GM12865 (cell line): ENCODE data around the gene DNAH5.
"Not testable (repeated sequence)": the region's sequence is repeated elsewhere in the genome, so short reads cannot be mapped to it uniquely, and the experiment has no call there.

Experiments
- DNase-seq: peaks from one replicate; pipeline ENCODE4 v3.0.0; 2010; ENCODE audit warnings: low read depth
- H3K4me3 ChIP-seq: 2 replicates; pipeline ENCODE4 v1.5.1; 2011; ENCODE audit warnings: mild to moderate bottlenecking, low read depth, low read length, control low read depth
- CTCF ChIP-seq: IDR thresholded peaks from 2 replicates; pipeline ENCODE4 v1.5.1; 2011; ENCODE audit warnings: low read length, control low read depth, low read depth, inconsistent platforms; ENCODE audit not compliant: insufficient read depth; ENCODE audit errors: missing control alignments

DNAH5 gene

GRCh38 chr5:13809921-13810320 lies 134.6 kb downstream of the DNAH5 start:
- no peak for TF ChIP-seq CTCF
- no peak for DNase-seq
- no peak overlapping the region for H3K4me3 ChIP-seq

DNA sequence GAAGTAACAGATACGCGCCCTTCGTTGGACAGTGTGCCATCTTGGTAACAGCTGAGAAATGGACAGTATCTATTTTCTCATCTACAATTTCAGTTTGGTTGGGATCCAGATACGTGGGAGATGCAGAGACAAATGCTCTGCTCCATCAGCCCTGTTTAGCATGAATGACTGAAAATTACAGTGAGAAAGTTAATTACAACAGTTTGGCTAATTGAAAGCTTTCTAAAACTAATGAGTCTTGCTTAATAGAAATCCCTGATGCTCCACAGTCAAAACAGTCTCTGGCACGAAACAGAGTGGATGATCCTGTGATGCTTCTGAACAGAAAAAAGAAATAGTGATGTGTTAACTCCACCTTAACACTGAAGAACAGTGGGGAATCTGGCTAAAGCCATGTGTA lies 140.2 kb downstream of the DNAH5 start:
- TF ChIP-seq CTCF = no peak
- no peak for DNase-seq
- H3K4me3 ChIP-seq = no peak overlapping the region

- not testable (repeated sequence) for H3K4me3 ChIP-seq
These were observed 145.9 kb downstream of the DNAH5 start for GRCh38 chr5:13798569-13798968.

DNA sequence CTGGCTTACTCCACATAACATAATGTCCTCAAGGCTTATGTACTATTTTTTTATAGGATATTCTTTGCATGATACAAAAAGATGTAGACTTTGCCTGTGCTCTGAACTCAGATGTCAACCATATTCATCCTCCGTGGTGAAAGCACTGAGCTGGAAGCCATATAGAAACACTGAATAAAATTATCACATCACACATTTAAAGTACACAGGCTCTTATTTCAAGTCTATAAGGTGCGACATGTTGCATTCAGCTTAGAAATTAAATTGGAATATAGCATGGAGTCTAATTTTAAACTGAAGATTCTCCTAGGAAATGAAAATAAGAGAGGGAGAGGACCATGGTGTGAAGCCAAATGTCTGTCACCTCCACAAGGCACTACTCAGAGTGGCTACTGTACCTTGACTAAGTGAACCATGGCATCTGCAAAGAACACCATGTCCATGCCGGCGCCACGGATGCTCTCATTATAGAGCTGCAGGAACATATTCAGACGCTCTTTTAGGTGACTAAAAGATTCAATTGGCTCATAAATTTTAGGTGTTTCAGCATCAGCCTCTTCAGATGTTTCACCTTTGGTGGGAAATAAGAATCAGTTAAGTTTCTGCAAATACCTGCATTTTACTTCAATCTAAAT lies 158.6 kb downstream of the DNAH5 start:
- no peak overlapping the region for H3K4me3 ChIP-seq
- no peak for TF ChIP-seq CTCF
- no peak for DNase-seq

More at GRCh38 chr5:13798569-13798968, 145.9 kb downstream of the DNAH5 start:
- DNase-seq = not testable (repeated sequence)

DNA sequence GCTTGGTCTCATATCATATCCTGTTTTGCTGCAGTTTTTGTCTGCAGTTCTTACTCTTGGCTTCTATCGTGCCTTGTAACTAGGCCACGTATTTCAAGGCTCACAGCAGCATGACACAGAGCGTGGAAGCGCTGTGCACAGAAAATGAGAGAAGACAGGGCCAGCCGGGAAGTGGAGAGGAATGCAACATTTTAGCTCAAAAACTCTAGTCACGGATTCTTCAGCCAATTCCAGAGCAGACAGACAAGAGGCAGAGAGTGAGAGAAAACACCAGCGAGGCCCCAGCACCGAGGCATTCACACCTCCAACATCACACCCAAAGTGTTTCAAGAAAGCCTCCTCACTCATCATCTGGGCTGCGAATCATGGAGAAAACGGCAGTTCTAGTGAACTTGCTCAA lies 160.8 kb downstream of the DNAH5 start:
- no peak for TF ChIP-seq CTCF
- DNase-seq = no peak
- no peak overlapping the region for H3K4me3 ChIP-seq

- no peak for TF ChIP-seq CTCF
- H3K4me3 ChIP-seq = no peak overlapping the region
- no peak for DNase-seq
These were observed 164.4 kb downstream of the DNAH5 start for GRCh38 chr5:13780081-13780480.

- no peak overlapping the region for H3K4me3 ChIP-seq
- TF ChIP-seq CTCF = no peak
- no peak for DNase-seq
These were observed 170.8 kb downstream of the DNAH5 start for GRCh38 chr5:13773649-13774048.
